DMS153 treated with DMSO at 0.1 percent for 48 hours (cell line): ENCODE results near the gene ZDHHC20.
A peak's percentile ranks its signal among the peaks of the same experiment; 100 is the strongest.

ENCODE experiments used
- DNase-seq: peaks from one replicate; lab custom pipeline; 2025; ENCODE audit not compliant: unreplicated experiment; lab: John Stamatoyannopoulos, UW

Gene ZDHHC20

GRCh38 chr13:21364357-21364756 lies 94.7 kb downstream of the ZDHHC20 start:
- no peak for DNase-seq

- DNase-seq, result no peak
Measured at GRCh38 chr13:21362741-21363140, 96.4 kb downstream of the ZDHHC20 start.

- no peak for DNase-seq
Measured at GRCh38 chr13:21361706-21362105, 97.4 kb downstream of the ZDHHC20 start.

GRCh38 chr13:21361123-21361522 lies 98.0 kb downstream of the ZDHHC20 start:
- no peak for DNase-seq

- no peak for DNase-seq
Measured at GRCh38 chr13:21360463-21360862, 98.6 kb downstream of the ZDHHC20 start.

- DNase-seq, result no peak
Measured at GRCh38 chr13:21359855-21360254, 99.2 kb downstream of the ZDHHC20 start.

GRCh38 chr13:21355304-21355703 lies 103.8 kb downstream of the ZDHHC20 start:
- DNase-seq, result no peak

GRCh38 chr13:21354721-21355120 lies 104.4 kb downstream of the ZDHHC20 start:
- no peak for DNase-seq

GRCh38 chr13:21348488-21349120 lies 110.5 kb downstream of the ZDHHC20 start:
- no peak for DNase-seq

GRCh38 chr13:21347753-21348318 lies 111.3 kb downstream of the ZDHHC20 start:
- no peak for DNase-seq

GRCh38 chr13:21344662-21345176 lies 114.4 kb downstream of the ZDHHC20 start:
- DNase-seq, result no peak

GRCh38 chr13:21343659-21344058 lies 115.4 kb downstream of the ZDHHC20 start:
- DNase-seq, result no peak

GRCh38 chr13:21342699-21343442 lies 116.2 kb downstream of the ZDHHC20 start:
- no peak for DNase-seq

GRCh38 chr13:21341637-21342422 lies 117.3 kb downstream of the ZDHHC20 start:
- DNase-seq, result no peak

GRCh38 chr13:21338639-21339278 lies 120.3 kb downstream of the ZDHHC20 start:
- DNase-seq, result peak; percentile 12

- no peak for DNase-seq
Measured at GRCh38 chr13:21338156-21338555, 120.9 kb downstream of the ZDHHC20 start.

- no peak for DNase-seq
Measured at GRCh38 chr13:21336609-21337349, 122.3 kb downstream of the ZDHHC20 start.

- DNase-seq, result no peak
Measured at GRCh38 chr13:21333186-21333585, 125.9 kb downstream of the ZDHHC20 start.

- no peak for DNase-seq
Measured at GRCh38 chr13:21330126-21330861, 128.8 kb downstream of the ZDHHC20 start.
